ENCODE results near the gene MAP3K5. TPM values are rescaled to one million over a fixed set of nuclear protein-coding genes. Genes with fewer than 3 reads are reported as not detected.

MAP3K5 gene
- total and polyA plus RNA-seq, 2 donors (not counting 3 experiments of a cell fraction or from before 2014, with no cell fraction given): 1.5 to 7.0 TPM

DNA sequence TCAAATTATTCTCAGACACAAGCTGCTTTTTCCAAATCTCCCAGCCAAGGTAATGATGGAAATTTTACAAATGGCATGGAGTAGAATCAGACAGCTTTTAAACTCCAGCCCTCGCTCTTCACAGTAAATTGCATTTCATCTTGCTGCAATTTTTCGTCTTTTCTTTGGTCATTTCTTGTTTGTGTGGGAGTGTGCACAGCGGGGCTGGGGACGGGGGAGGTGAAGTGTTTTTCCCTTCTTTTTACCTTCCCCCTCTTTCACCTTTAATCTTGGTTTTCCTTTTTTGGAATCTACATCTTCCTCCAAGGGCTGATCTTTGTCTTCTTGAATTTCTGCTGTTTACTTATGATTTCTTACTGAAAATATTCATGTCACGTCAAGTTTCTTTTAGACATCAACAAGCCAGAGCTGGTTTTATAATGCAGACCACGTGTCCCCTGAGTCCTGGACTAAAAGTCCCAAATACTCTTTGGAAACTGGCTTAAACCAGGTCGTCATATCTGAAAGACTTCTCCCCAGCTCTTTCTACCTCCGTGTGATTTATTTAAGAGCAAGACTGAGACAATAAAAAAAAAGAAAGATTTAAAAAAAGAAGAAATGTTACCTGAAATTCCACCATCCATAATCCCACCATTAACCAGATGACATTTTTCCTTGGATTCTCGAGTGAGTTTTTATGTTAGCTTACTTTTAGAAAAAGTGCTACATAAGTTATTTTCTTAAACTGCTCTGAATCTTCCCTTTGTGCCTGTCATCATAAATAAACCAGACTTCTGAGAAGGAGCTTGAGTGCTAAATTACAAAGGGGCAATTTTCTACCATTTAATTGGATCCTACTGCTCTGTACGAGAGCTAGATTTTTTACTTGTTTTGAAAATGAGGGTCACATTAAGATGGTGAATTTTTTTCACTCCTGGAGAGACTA lies 52.0 kb downstream of the MAP3K5 start:
- Histone ChIP-seq H2AFZ (ENCODE audit: low read depth, low read length) (no peak overlapping the region), H4K20me1 (replicated peaks; ENCODE audit: control insufficient read depth, extremely low read depth, insufficient read depth, low read length) (no peaks in the 10 kb centered on the region), H3K4me2 (ENCODE audit: insufficient read depth, low read length) (no peak overlapping the region), H3K9ac (replicated peaks; ENCODE audit: extremely low read depth, insufficient read depth, low read length) (no peak overlapping the region), H3K4me1 (ENCODE audit: control insufficient read depth, extremely low read depth, insufficient read depth, low read length) (peaks cover 4% of the 10 kb centered on the region), H3K4me3 (replicated peaks in 1 of 3; ENCODE audit: insufficient read depth in 1 of 3, low read depth in 1 of 3, low read length in 3 of 3) (no peak overlapping the region), H3K36me3 (ENCODE audit: control insufficient read depth in 2 of 2, extremely low read depth in 1 of 2, insufficient read depth in 2 of 2, low read length in 2 of 2) (no peaks in the 10 kb centered on the region), H3K27ac (ENCODE audit: insufficient read depth, low read depth, low read length) (no peak overlapping the region), H3K79me2 (ENCODE audit: control insufficient read depth, insufficient read depth, low read length) (peaks cover 2% of the 10 kb centered on the region), H3K27me3 (ENCODE audit: control insufficient read depth in 2 of 2, insufficient read depth in 2 of 2, low read length in 2 of 2) (no peaks in the 10 kb centered on the region), H3K9me1 (replicated peaks; ENCODE audit: control insufficient read depth, extremely low read depth, insufficient read depth, low read length) (no peaks in the 10 kb centered on the region), H3K9me3 (replicated peaks; ENCODE audit: control insufficient read depth, insufficient read depth, low read length) (no peaks in the 10 kb centered on the region)
- intact Hi-C loops (cut with micrococcal nuclease) (no loop called here), dilution Hi-C loops (cut with MboI; ENCODE audit: extremely low pct_ligation_motif_present, low sequenced_read_pairs) (no loop called here)
- ChIA-PET POLR2A (no interaction called here), CTCF (interaction anchor here (1.2 to 4.7 kb wide), 4 partner anchors 22 to 52 kb away, joined by 3 to 18 read pairs (median 6); partner anchors contain the start of gene MAP3K5)
- no TSS peak for BruUV-seq (replicated peaks)
- DNase-seq (ENCODE audit: low read depth, low spot score): no peak
- TF ChIP-seq JUN (IDR thresholded peaks at IDR 0.05; ENCODE audit: borderline replicate concordance, insufficient read depth, insufficient read length, low read depth) (no peak), CTCF (IDR thresholded peaks at IDR 0.05; ENCODE audit: extremely low read depth in 1 of 2, insufficient read depth in 1 of 2, low read depth in 1 of 2, low read length in 2 of 2) (no peak), EZH2 (IDR thresholded peaks at IDR 0.05; ENCODE audit: borderline replicate concordance, low read depth, low read length, severe bottlenecking) (no peak), GATA2 (IDR thresholded peaks at IDR 0.05; ENCODE audit: insufficient read depth, insufficient read length, low read depth, low read length) (no peak), POLR2AphosphoS5 (IDR thresholded peaks at IDR 0.05; ENCODE audit: insufficient read depth, low read depth, low read length) (no peak), POLR2A (IDR thresholded peaks at IDR 0.05; ENCODE audit: low read depth, low read length) (no peak), FOS (IDR thresholded peaks at IDR 0.05; ENCODE audit: borderline replicate concordance, insufficient read depth, low read length) (no peak), MYC (IDR thresholded peaks at IDR 0.05; ENCODE audit: low read depth, low read length) (no peak)
- no peak for FAIRE-seq

Measured in endothelial cell of umbilical vein (primary cell).